Lung microvascular endothelial cell (primary cell): ENCODE results near the gene HNRNPLL. TPM values are rescaled to one million over a fixed set of nuclear protein-coding genes. Genes with fewer than 3 reads are reported as not detected.
"Not testable (repeated sequence)": the region's sequence is repeated elsewhere in the genome, so short reads cannot be mapped to it uniquely, and the experiment has no call there.

ENCODE experiments used
- DNase-seq, 2 donors: peaks; one replicate each; pipeline versions ENCODE4 v3.0.0 to v3.0.0-alpha.2; 2010; ENCODE audit warnings: low read depth in 2 of 2
- total RNA-seq: library from RNA; depleted of rRNA; stranded (reverse); fragments of >200 nt; gene quantifications from 2 replicates; pipeline ENCODE4 v1.2.1, GENCODE V29; 2014

Gene HNRNPLL
- total RNA-seq, 1 donor from 2014 or later, result 35.3 TPM

- DNase-seq, result peak; percentile 23 to 28
Measured at GRCh38 chr2:38554973-38555595, 47.6 kb downstream of the HNRNPLL start.

- no peak for DNase-seq
Measured at GRCh38 chr2:38553554-38553953, 49.2 kb downstream of the HNRNPLL start.

- DNase-seq, result no peak
Measured at GRCh38 chr2:38552259-38552658, 50.5 kb downstream of the HNRNPLL start.

GRCh38 chr2:38551746-38552145 lies 51.0 kb downstream of the HNRNPLL start:
- DNase-seq, result no peak

GRCh38 chr2:38551171-38551570 lies 51.6 kb downstream of the HNRNPLL start:
- DNase-seq, result no peak

DNA sequence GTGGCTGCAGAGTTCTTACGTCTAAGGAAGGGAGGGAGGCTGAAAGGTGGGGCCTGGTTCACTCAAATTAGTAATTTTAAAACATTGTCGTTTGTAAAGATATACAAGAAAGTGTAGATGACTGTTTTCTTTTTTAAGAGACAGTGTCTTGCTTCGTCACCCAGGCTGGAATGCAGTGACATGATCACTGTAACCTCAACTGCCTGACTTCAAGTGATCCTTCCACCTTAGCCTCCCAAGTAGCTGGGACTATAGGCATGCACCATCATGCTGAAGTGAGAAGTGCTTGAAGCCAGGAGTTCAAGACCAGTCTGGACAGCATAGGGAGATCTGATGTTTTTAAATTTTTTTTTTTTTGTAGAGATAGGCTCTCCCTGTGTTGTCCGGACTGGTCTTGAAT lies 52.9 kb downstream of the HNRNPLL start:
- no peak for DNase-seq

- no peak for DNase-seq
Measured at GRCh38 chr2:38549071-38549704, 53.5 kb downstream of the HNRNPLL start.

DNA sequence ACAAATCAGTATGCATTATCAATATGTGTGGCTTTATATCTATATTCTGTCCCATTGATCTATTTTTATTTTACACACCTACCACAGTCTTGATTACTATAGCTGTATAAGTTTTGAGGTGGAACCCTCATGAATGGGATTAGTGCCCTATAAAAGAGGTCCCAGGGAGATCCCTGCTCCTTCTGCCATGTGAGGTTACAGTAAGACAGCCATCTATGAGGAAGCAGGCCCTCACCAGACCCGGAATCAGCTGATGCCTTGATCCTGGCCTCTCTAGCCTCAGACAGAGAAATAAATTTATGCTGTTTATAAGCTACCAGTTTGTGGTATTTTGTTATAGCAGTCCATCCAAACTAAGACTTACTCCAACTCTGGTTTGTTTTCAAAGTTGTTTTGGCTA lies 54.9 kb downstream of the HNRNPLL start:
- DNase-seq, result no peak

DNA sequence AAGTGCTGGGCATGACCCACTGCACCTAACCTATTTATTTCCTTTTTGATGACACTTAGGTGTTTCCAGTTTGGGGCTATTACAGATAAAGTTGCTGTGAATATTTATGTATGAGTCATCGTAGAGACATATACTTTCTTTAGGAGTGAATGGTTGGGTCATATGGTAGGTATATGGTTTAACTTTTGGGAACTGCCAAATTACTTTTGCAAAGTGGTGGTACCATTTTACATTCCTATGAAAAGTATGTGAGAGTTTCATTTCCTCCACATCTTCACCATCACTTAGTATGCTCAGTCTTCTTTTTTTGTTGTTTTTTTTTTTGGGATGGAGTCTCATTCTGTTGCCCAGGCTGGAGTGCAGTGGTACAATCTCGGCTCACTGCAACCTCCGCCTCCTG lies 56.1 kb downstream of the HNRNPLL start:
- DNase-seq, result no peak

DNA sequence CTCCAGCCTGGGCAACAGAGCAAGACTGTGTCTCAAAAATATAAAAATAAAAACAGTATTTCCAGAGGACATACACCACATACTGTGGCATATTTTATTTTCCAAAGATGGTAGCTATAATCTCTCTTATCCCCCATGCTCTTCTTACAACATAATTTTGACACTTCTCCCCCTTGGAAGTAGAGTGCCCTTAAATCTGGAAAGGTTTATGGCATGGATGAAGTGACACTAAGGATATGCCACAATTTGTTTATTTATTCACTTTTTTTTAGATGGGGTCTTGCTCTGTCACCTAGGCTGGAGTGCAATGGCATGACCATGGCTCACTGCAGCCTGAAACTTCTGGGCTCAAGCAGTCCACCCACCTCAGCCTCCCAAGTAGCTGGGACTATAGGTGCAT lies 56.7 kb downstream of the HNRNPLL start:
- no peak for DNase-seq

DNA sequence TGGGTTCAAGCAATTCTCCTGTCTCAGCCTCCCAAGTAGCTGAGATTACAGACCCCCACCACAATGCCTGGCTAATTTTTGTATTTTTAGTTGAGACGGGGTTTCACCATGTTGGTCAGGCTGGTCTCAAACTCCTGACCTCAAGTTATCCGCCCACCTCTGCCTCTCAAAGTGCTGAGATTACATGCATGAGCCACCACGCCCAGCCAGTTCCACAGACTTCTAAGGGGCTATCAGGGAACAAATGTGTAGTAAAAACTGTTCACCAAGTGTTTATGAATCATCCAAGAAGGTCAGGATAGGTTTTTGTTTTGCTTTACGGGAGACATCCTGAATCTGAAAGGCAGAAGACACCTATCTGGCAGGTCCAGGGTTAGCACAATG lies 60.5 kb downstream of the HNRNPLL start:
- peak in 1 of 2 donors; percentile 28 for DNase-seq

- DNase-seq, result no peak
Measured at GRCh38 chr2:38540580-38541286, 62.0 kb downstream of the HNRNPLL start.

DNA sequence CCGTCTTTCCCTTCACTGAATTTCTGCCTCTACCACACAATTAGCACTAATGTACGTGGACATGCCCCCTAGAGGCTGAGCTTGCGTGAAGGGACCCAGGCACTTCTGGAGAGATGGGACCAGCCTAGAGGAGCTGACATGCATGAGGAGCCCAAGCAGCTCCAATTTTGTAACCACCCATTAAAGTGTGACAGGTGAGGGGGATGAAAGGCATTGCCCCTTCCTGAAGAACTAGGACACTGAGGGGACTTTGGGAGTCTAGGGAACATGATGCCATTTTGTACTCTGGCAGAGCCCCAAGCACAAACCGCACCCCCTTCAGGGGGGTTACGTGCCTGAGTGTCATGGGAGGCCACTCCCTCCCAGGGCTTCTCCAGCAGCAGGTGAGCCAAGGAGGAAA lies 63.6 kb downstream of the HNRNPLL start:
- DNase-seq, result no peak

- no peak for DNase-seq
Measured at GRCh38 chr2:38537937-38538525, 64.7 kb downstream of the HNRNPLL start.

GRCh38 chr2:38537296-38537695 lies 65.4 kb downstream of the HNRNPLL start:
- not testable (repeated sequence) for DNase-seq

DNA sequence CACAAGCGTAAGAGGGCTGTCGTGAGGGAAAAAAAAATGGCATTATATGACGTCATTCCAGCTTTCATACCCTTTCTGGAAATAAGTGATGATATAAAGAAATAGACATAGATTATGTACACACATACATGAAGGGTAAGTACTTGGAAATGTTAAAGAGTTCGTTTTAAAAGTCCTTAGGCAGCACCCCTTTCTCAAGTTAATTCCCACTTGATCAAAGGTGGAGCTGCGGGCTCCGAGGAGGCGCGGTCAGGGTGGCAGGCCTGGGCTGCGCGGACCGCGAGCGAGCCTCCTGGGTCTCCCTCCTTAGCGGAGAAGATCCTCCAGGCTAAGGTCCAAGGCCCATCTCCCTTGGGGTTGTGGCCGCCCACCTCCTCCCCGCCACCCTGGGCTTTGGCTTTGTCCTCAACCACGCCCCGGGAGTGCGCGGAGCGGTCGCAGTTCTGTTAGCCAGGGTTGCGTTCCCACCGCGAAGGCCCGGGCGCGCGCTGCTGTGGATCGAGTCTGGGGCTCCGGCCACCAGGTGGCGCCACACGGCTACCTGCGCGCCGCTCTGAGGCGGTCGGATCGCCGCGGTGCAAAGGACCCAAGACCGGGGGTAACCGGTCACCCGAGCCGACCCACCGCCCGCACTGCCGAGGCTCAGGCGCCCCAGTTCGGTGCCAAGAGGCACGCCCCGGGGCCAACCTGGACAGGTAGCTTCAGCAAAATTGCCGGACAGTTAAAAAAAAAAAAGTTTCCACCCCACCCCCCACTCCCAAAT lies 66.8 kb downstream of the HNRNPLL start:
- DNase-seq, result peak; percentile 73 to 85

- DNase-seq, result no peak
Measured at GRCh38 chr2:38535404-38535743, 67.4 kb downstream of the HNRNPLL start.

DNA sequence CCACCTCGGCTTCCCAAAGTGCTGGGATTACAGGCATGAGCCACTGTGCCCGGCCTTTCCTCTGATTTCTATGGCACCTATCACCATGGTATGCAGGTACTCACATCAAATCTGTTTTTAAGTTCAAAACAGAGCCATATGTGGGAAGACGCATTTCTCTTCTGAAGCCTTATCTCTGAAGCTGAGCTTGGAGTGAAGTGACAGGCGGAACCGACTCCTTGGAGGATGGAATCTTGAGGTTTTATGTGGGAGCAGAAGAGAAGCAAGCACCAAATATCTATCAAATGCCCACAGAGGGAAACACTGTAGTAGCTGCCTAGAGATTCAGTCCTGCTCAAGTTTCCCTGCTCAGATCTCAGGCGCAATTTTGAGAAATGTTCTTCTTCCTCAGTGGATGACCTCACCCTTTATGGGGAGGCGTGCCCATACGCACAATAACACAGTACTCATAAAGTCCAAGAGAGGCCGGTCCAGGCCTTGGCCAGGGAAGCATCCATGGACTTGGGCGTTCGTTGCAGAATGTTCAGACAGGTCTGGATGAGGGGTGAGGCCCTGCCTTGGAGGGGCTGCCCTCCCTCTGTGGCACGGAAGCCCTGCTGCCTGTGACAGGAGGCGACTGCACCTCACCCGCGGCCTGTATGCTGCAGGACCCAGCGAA lies 67.9 kb downstream of the HNRNPLL start:
- DNase-seq, result no peak

GRCh38 chr2:38533757-38534545 lies 68.8 kb downstream of the HNRNPLL start:
- DNase-seq, result no peak

- no peak for DNase-seq
Measured at GRCh38 chr2:38533180-38533579, 69.5 kb downstream of the HNRNPLL start.

- DNase-seq, result no peak
Measured at GRCh38 chr2:38532366-38532765, 70.4 kb downstream of the HNRNPLL start.
